NOMO-1 treated with dmso at 0.1 percent for 144 hours (cell line): ENCODE data around the gene HCFC1R1.

Source experiments
- DNase-seq: peaks from one replicate; lab custom pipeline; 2025; ENCODE audit not compliant: unreplicated experiment; lab: John Stamatoyannopoulos, UW

HCFC1R1 gene

DNA sequence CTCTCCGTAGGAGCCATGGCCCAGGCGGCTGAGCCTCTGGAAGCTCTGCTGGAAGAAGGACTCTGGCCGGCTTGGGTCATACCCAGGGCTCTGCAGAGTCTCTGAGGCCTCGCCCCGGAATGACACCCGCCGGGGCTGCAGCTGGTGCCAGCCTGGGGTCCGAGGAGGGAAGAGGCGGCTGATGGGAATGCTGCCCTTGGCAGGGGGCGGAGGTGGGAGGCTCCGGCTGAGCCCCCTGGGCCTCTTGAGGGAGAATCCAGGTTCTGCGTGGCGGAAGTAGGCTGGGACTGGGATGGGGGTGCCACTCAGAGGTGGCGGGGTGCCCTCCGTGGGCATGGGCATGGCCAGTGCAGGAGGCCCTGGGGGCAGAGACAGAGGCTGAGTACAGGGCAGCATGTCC, 47.1 kb downstream of the HCFC1R1 start:
- DNase-seq = no peak

DNA sequence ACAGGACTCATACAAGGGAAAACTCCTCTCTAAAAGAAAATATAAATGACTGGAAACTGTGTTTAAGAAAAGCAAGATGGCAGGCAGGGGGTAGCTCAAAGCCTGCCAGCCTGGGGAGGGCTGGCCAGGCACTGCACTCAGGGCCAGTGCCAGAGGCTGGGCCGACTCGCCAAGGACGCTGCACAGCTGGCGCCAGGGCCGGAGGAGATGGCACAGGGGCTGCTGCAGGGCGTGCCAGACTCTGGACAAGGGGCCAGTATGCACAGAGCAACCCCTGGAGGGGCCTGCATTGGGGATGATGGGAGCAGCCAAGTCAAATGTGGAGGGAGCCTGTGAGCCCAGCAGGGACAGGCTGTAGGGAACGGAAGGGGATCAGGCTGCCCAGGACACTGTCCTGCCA, 47.5 kb downstream of the HCFC1R1 start:
- no peak for DNase-seq

- DNase-seq = no peak
These were observed 48.5 kb downstream of the HCFC1R1 start for GRCh38 chr16:2975161-2975795.

- no peak for DNase-seq
These were observed 49.3 kb downstream of the HCFC1R1 start for GRCh38 chr16:2974319-2975056.

- no peak for DNase-seq
These were observed 50.0 kb downstream of the HCFC1R1 start for GRCh38 chr16:2973605-2974318.

GRCh38 chr16:2973093-2973492, 50.6 kb downstream of the HCFC1R1 start:
- no peak for DNase-seq
